Pons (tissue), 1 donor: ENCODE measurements around the gene PAX5.

Experiments
- DNase-seq: peaks from one replicate; pipeline ENCODE4 v3.0.0-alpha.2; 2016; ENCODE audit warnings: low spot score

The PAX5 gene

DNA sequence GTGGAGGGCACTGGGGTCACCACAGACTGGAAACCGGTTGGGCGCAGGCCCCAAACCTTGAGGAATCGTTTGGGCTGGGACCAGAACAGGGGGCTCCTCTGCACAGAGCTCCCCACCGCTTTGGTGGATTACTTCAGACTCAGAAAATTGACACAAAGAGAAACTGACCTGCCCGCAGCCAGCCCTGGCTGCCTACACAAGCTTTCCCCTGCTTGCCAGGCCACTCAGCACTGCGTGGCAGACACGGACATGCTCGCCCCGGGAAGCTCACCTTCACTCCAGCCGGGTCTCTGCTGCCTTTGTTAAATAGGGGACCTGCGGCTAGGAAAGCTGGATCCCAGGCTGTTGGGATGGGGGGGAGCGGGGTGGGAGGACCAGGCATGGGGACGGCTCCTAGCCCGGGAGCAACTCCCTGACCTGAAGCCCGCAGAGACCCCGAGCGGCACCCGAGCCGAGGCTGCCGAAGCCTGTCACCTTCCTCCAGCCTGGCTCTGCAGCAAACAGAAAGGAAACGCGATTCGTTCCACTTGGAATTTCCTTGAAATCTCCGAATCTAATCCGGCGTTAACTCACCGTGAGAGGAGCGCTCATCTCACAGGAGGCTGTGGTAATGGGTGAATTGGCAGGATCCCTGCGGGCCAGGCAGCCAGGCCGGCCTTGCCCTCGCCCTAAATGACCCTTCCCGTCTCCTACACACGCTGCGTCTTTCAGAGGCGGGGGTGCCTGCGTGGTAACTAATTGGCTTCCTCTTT lies 8.8 kb downstream of the PAX5 start:
- DNase-seq, result no peak

GRCh38 chr9:37017546-37017945 lies 16.5 kb downstream of the PAX5 start:
- no peak for DNase-seq

DNA sequence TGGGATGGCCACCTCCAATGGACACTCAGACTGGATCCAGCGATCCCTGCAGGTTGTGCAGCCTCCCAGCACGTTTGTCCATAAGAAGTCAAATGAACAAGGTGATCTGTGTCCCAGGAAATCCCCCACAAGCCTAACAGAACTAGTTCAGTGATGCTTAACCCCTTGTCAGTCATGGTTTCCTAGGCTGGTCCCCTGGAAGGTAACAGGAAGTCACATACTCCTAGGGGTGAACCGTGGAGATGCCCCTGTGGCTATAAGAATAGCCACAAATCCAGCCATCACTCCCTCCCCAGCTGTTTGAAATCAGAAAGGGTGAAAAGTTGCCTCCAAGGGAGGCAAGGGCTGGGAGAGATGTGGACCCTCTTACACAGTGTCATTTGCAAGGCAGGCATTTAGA lies 22.5 kb downstream of the PAX5 start:
- DNase-seq, result no peak

GRCh38 chr9:37010976-37011375 lies 23.1 kb downstream of the PAX5 start:
- no peak for DNase-seq

DNA sequence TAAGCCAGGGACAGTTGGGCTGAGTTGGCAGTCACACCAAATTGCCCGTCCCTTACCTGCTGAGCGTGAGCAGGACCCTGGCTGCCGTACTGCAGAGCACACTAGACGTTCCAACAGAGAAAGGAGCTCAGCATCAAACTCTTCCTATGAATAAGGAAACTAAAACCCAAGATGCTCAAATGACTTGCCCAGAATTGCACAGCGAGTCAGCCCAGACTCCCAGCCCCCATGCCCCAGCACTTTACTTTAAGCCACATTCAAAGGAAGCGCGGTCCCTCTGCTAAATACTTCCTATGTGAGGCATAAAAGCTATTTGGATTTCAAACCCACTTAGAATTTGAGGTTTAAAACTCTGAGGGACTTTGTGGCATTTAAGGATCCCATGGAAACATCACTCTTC lies 23.9 kb downstream of the PAX5 start:
- DNase-seq, result no peak

GRCh38 chr9:37007295-37007694 lies 26.8 kb downstream of the PAX5 start:
- DNase-seq, result no peak

GRCh38 chr9:37005517-37006140 lies 28.4 kb downstream of the PAX5 start:
- no peak for DNase-seq

- DNase-seq, result no peak
Measured at GRCh38 chr9:37004424-37004935, 29.6 kb downstream of the PAX5 start.

DNA sequence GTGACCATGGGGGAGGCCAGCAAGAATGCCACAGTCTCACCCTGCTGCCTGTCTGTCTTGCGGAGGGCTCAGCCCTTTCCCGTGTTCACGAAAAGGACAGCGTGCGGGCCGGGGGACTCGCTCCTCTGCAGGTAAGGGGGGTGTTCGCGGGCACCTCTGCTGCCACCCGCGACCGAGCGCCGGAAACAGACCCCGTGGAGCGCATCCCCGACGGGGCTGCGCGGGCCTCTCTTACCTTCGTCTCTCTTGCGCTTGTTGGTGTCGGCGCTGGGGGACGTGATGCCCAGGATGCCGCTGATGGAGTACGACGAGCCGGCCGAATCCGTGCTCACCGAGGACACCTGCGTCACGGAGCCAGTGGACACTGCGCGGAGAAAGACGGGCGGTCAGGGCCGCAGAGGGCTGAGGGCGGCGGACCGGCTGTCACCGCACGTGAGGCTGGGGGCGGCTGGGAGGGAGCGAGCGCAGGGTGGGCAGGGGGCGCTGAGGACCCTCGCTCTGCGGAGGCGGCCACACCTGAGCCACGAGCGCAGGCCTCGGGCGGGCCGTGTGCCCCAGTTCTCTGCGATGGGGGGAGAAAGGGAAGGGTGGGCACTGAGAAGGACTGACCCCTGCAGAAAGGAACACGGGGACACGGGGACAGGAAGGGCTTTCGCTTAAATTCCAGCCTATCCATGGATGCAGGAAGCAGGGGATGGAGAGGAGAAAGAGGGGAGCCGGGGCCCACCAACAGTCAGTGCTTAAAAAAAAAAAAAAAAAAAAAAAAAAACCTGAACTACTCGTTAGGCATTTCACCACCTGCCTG lies 31.5 kb downstream of the PAX5 start:
- no peak for DNase-seq

DNA sequence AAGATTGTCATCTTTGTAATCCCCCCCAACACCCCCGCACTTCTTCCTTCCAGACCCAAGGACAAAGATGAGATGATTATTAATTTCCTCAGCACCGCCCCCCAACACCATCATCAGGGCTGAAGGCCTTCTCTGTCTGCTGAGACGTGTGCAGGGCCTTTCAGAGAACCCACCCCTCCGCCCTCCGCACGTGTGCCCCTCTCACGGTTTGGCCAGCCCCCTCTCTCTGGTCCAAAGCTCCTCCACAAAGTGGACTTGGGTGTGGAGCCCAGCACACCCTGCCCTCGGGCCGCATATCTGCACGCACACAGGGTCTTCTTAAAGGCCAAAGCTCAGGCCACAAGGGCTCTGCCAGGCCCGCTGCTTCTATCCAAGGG lies 32.0 kb downstream of the PAX5 start:
- no peak for DNase-seq

- DNase-seq, result no peak
Measured at GRCh38 chr9:37001459-37001858, 32.6 kb downstream of the PAX5 start.

GRCh38 chr9:36999728-37000333 lies 34.2 kb downstream of the PAX5 start:
- DNase-seq, result no peak

DNA sequence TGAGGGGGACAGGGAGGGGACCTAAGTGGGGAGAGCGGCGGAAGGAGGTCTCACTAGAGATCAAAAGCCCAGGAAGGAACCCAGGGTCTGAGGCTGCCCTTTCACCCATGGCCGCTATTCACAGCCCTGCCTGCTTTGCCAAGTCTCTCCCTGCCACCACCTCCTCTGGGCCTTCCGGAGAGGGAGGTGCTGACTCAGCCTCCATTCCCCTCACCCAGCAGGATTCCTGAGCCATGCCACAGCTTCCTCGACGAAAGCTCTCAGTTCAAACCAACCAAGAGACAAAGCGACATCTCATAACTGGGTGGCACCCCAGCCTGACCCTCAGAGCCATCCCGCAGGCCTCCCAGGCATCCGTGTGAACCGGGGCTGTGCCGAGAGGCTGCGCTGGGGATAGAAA lies 36.7 kb downstream of the PAX5 start:
- no peak for DNase-seq

DNA sequence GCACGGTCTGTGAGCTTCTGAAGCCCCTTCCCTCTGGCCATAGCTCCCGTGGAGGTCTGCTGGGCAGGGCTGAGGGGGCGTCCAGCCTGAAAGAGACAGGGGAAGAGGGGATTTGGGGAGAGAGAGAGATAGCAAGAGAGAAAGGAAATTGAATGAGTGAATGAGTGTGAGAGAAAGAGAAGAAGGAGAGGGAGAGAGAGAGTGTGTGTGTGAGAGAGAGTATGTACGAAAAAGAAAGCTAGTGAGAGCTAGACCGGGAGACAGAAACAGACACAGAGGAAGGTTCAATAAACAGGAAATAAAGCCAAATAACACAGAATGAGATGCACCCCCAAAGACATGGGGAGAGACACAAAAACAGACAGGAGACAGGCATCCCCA lies 37.4 kb downstream of the PAX5 start:
- no peak for DNase-seq

DNA sequence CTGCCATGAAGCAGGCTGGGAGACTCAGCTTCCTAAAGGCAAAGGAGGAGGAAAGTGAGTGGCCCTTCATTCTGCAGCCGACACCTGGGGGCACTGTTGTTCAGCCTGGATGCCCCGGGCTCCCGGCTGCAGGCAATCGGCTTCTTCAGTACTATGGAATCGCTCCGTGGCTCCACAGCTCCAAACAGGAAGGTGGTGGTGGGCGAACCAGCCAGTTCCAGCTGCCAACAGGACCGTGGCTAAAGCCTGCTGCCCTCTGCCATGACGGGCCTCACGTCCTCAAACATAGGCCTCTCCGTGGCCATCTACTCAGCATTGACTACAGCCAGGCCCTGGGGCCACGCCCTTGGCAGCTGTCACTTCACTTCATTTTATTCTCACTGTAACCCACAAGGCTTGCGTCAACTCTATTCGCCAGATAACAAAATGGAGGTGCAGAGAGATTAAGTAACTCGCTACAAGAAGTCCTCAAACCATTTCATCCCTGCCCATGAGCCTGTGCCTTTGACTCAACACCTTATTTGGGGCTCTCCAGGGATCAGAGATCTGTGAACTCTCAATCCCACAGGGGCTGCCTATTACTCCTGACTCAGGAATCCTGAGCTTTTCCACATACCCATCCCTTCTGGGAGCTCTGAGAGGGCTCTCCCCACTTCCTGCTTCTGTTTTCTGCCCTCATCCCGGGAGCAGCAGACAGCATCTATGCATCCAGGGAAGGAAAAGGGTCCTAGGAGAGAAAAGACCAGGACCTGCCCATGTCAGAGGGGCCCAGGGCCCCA lies 38.0 kb downstream of the PAX5 start:
- DNase-seq, result peak; percentile 14

- no peak for DNase-seq
Measured at GRCh38 chr9:36993933-36994764, 39.9 kb downstream of the PAX5 start.

GRCh38 chr9:36992501-36993316 lies 41.4 kb downstream of the PAX5 start:
- DNase-seq, result no peak

- no peak for DNase-seq
Measured at GRCh38 chr9:36991516-36992134, 42.4 kb downstream of the PAX5 start.

GRCh38 chr9:36988848-36989247 lies 45.2 kb downstream of the PAX5 start:
- DNase-seq, result no peak
